B cell (primary cell): Measurements from ENCODE around the gene RD3L. TPM values are rescaled to one million over a fixed set of nuclear protein-coding genes. Genes with fewer than 3 reads are reported as not detected.

Source experiments
- ATAC-seq: fragments of 200-7000 bp; cut with Tn5 transposase; one replicate; pipeline ENCODE4 v1.10.0; 2021; ENCODE audit warnings: low read depth, mild to moderate bottlenecking, moderate number of reproducible peaks, moderate library complexity
- CTCF ChIA-PET: fragments of 350-600 bp; sonication (Branson Sonifier 250); formaldehyde crosslinking; loops from one replicate; lab custom pipeline; 2021; ENCODE audit warnings: antibody characterized with exemption, inconsistent platforms; lab: Charles Lee
- POLR2A ChIA-PET: fragments of 350-600 bp; sonication (Branson Sonifier 250); formaldehyde crosslinking; loops from one replicate; lab custom pipeline; 2021; ENCODE audit warnings: antibody characterized with exemption; lab: Charles Lee
- DNase-seq: peaks from one replicate; pipeline ENCODE4 v3.0.0; 2013
- H2AFZ ChIP-seq: 2 replicates; pipeline ENCODE4 v1.6.1; 2012; ENCODE audit warnings: mild to moderate bottlenecking, low read depth, low read length; ENCODE audit not compliant: insufficient read depth, poor library complexity, severe bottlenecking
- H3K27ac ChIP-seq, 2 donors: 1 replicate in 1 of 2; 2 replicates in 1 of 2; pipeline ENCODE4 v1.5.1; 2012 to 2013; ENCODE audit warnings: low read length in 2 of 2, mild to moderate bottlenecking in 2 of 2, moderate library complexity in 1 of 2
- H3K27me3 ChIP-seq, 4 experiments: fragments of 200-600 bp in 1 of 4; sonication (generic) in 1 of 4; replicated peaks in 1 of 4; 1 replicate in 2 of 4; 2 replicates in 2 of 4; pipeline versions ENCODE4 v1.6.1 to v1.7.0; 2013 to 2016; ENCODE audit warnings: low read length in 3 of 4, mild to moderate bottlenecking in 2 of 4, mixed read lengths in 1 of 4, moderate library complexity in 1 of 4; ENCODE audit not compliant: insufficient read depth in 4 of 4, control insufficient read depth in 3 of 4; ENCODE audit errors: control extremely low read depth in 1 of 4
- H3K36me3 ChIP-seq, 2 experiments: replicated peaks in 1 of 2; 1 replicate in 1 of 2; 2 replicates in 1 of 2; pipeline versions ENCODE4 v1.6.1 to v1.7.1; 2013; ENCODE audit warnings: low read length in 1 of 2; ENCODE audit not compliant: insufficient read depth in 2 of 2, control insufficient read depth in 1 of 2; ENCODE audit errors: control extremely low read depth in 1 of 2, extremely low read depth in 1 of 2
- H3K4me1 ChIP-seq, 2 donors: fragments of 200-600 bp in 1 of 2; sonication (generic) in 1 of 2; 1 replicate in 1 of 2; 2 replicates in 1 of 2; pipeline versions ENCODE4 v1.5.1 to v1.6.1; 2013 to 2017; ENCODE audit warnings: low read length in 2 of 2; ENCODE audit not compliant: control insufficient read depth in 2 of 2, insufficient read depth in 2 of 2
- H3K4me2 ChIP-seq: replicated peaks from 2 replicates; pipeline ENCODE3; 2012; ENCODE audit warnings: mild to moderate bottlenecking, low read depth, low read length; ENCODE audit not compliant: poor library complexity, severe bottlenecking
- H3K4me3 ChIP-seq, 5 experiments: fragments of 200-600 bp in 1 of 5; sonication (generic) in 1 of 5; 1 replicate in 3 of 5; 2 replicates in 2 of 5; pipeline versions ENCODE4 v1.5.1 to v1.7.0; 2011 to 2016; ENCODE audit warnings: low read length in 4 of 5, mild to moderate bottlenecking in 4 of 5, low read depth in 2 of 5, control low read depth in 1 of 5, moderate library complexity in 1 of 5; ENCODE audit not compliant: insufficient read depth in 1 of 5; ENCODE audit errors: control extremely low read depth in 1 of 5, extremely low read depth in 1 of 5
- H3K79me2 ChIP-seq: fragments of 200-600 bp; sonication (generic); one replicate; pipeline ENCODE4 v1.6.0; 2016; ENCODE audit warnings: low read length; ENCODE audit not compliant: control insufficient read depth, insufficient read depth
- H3K9ac ChIP-seq: fragments of 200-600 bp; sonication (generic); 2 replicates; pipeline ENCODE4 v1.6.1; 2017; ENCODE audit warnings: mild to moderate bottlenecking, low read length, moderate library complexity
- H3K9me3 ChIP-seq, 3 donors: one replicate each; pipeline versions ENCODE4 v1.6.1 to v1.7.1; 2013; ENCODE audit warnings: low read length in 2 of 3; ENCODE audit not compliant: control insufficient read depth in 2 of 3, insufficient read depth in 1 of 3; ENCODE audit errors: control extremely low read depth in 1 of 3
- H4K20me1 ChIP-seq: 2 replicates; pipeline ENCODE4 v1.6.0; 2012; ENCODE audit warnings: mild to moderate bottlenecking, low read length; ENCODE audit not compliant: insufficient read depth, control insufficient read depth, poor library complexity, severe bottlenecking
- H3K27ac Mint-ChIP-seq: one replicate; pipeline ENCODE4 v1.8.0; 2021; ENCODE audit warnings: mixed read lengths
- H3K27me3 Mint-ChIP-seq: one replicate; pipeline ENCODE4 v1.8.0; 2021; ENCODE audit warnings: mixed read lengths
- H3K4me1 Mint-ChIP-seq: one replicate; pipeline ENCODE4 v1.8.0; 2021; ENCODE audit warnings: mixed read lengths
- H3K4me3 Mint-ChIP-seq: one replicate; pipeline ENCODE4 v1.8.0; 2021; ENCODE audit warnings: mixed read lengths
- H3K9me3 Mint-ChIP-seq: one replicate; pipeline ENCODE4 v1.8.0; 2022; ENCODE audit warnings: mixed read lengths; ENCODE audit not compliant: insufficient read depth
- EZH2 ChIP-seq: IDR thresholded peaks from 2 replicates; pipeline ENCODE4 v1.6.1; 2012; ENCODE audit warnings: borderline replicate concordance, low read depth, mild to moderate bottlenecking, moderate library complexity, low read length; ENCODE audit not compliant: insufficient read depth, poor library complexity, severe bottlenecking
- WGBS: methylation state at CpG from one replicate; pipeline ENCODE4 v1.1.5; 2013; ENCODE audit warnings: missing lambda C conversion rate; ENCODE audit not compliant: insufficient coverage; 5-methylcytosine and 5-hydroxymethylcytosine counted together
- intact Hi-C: fragments of 100-400 bp; cut with micrococcal nuclease; formaldehyde crosslinking; loops from one replicate; pipeline ENCODE4 v1.10.0; 2022
- polyA plus RNA-seq: library from polyadenylated mRNA; depleted of rRNA; stranded (reverse); fragments of >200 nt; gene quantifications from 2 replicates; pipeline ENCODE4 v1.2.3, GENCODE V29; 2012
- total RNA-seq, 2 donors: library from RNA; stranded (reverse); fragments of 120-200 nt in 1 of 2; gene quantifications; 1 replicate in 1 of 2; 2 replicates in 1 of 2; pipeline versions ENCODE4 v1.2.3 to v1.2.4, GENCODE V29; 2013 to 2022
- TF ChIP-seq, protein P1 (sequence below): fragments of 200-600 bp; IDR thresholded peaks from one replicate; pipeline ENCODE4 v1.8.0; 2022; ENCODE audit warnings: antibody characterized with exemption, mild to moderate bottlenecking

The RD3L gene
- total and polyA plus RNA-seq, 2 donors (not counting 1 experiment from before 2014, with no cell fraction given): not detected

DNA sequence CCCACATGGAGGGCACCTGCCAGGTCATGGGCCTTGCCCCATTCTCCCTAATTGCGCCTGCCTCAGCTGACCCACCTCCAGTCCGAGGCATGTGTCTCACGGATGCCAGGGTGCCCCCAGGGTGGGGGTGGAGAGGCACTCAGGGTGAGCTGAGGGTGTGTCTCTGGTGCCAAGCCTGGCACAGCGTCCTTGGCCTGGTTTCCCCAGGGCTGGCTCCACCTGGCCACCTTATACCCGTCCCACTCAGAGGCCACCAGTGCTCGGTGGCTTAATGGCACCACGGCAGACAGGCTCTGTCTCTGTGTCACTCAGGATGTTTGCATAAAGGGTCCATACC lies 47.6 kb downstream of the RD3L start:
- H3K36me3 ChIP-seq: no peaks in the 10 kb centered on the region
- intact Hi-C loops: no loop called here
- no peaks in the 10 kb centered on the region for H3K27me3 ChIP-seq
- DNase-seq (no peak), ATAC-seq (no peak)
- H3K27me3 Mint-ChIP-seq: peaks cover 6% of the 10 kb centered on the region
- no peak overlapping the region for H3K27ac Mint-ChIP-seq
- H3K9ac ChIP-seq: no peak overlapping the region
- no peak overlapping the region for H2AFZ ChIP-seq
- no peaks in the 10 kb centered on the region for H3K9me3 ChIP-seq
- no peaks in the 10 kb centered on the region for H3K4me1 ChIP-seq
- no peak overlapping the region for H3K27ac ChIP-seq
- ChIA-PET CTCF (no interaction called here), POLR2A (no interaction called here)
- no peaks in the 10 kb centered on the region for H3K4me1 Mint-ChIP-seq
- 87% methylated on average over 7 of the region's 7 CpGs for WGBS
- H3K4me3 ChIP-seq: no peak overlapping the region
- H3K9me3 Mint-ChIP-seq: peaks cover 2% of the 10 kb centered on the region
- H4K20me1 ChIP-seq: no peaks in the 10 kb centered on the region
- no peak overlapping the region for H3K4me3 Mint-ChIP-seq
- no peaks in the 10 kb centered on the region for H3K79me2 ChIP-seq
- TF ChIP-seq EZH2: no peak
- TF ChIP-seq, protein P1, sequence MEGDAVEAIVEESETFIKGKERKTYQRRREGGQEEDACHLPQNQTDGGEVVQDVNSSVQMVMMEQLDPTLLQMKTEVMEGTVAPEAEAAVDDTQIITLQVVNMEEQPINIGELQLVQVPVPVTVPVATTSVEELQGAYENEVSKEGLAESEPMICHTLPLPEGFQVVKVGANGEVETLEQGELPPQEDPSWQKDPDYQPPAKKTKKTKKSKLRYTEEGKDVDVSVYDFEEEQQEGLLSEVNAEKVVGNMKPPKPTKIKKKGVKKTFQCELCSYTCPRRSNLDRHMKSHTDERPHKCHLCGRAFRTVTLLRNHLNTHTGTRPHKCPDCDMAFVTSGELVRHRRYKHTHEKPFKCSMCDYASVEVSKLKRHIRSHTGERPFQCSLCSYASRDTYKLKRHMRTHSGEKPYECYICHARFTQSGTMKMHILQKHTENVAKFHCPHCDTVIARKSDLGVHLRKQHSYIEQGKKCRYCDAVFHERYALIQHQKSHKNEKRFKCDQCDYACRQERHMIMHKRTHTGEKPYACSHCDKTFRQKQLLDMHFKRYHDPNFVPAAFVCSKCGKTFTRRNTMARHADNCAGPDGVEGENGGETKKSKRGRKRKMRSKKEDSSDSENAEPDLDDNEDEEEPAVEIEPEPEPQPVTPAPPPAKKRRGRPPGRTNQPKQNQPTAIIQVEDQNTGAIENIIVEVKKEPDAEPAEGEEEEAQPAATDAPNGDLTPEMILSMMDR: no peak
- no peak overlapping the region for H3K4me2 ChIP-seq

DNA sequence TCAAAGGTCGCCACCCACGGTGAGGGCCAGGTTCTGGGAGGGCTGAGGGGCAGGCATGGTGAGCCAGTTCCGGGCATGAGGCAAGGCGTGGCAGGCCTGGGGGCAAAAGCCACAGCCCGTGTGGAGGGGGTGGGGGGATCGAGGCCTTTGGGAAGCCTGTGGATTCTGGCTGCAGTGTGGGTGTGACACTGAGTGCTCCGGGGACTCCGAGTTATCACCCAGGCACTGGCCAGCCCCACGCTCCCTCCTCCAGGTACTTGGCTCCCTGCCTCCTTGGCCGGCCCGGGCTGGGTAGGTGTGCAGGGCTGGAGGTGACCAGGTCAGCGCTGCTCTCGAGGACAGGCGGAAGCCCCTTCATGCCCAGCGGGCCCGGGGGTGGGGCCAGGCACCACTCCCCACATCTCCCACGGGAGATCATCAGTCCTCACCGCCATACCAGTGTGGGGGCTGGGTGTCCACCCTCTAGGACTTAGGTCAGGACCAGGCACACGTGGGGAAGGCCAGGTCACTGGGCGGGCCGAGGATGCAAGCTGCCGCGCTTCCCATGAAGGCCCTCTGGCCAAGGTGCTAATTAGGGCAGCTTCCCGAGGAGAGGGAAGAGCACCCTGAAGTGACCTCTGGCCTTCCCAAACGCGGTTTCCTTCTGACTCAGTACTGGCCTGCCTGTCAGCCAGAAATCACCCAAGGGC lies 48.2 kb downstream of the RD3L start:
- POLR2A ChIA-PET: no interaction called here
- no peaks in the 10 kb centered on the region for H3K4me1 ChIP-seq
- H3K27me3 Mint-ChIP-seq: peaks cover 6% of the 10 kb centered on the region
- TF ChIP-seq EZH2: no peak
- TF ChIP-seq, protein P1: no peak
- no peak overlapping the region for H3K4me2 ChIP-seq
- no peaks in the 10 kb centered on the region for H3K9me3 ChIP-seq
- ATAC-seq (no peak), DNase-seq (no peak)
- no peaks in the 10 kb centered on the region for H3K79me2 ChIP-seq
- CTCF ChIA-PET: no interaction called here
- no peak overlapping the region for H3K9ac ChIP-seq
- peaks cover 2% of the 10 kb centered on the region for H3K9me3 Mint-ChIP-seq
- H3K36me3 ChIP-seq: no peaks in the 10 kb centered on the region
- 79% methylated on average over 23 of the region's 26 CpGs for WGBS
- no peaks in the 10 kb centered on the region for H3K4me1 Mint-ChIP-seq
- H2AFZ ChIP-seq: no peak overlapping the region
- intact Hi-C loops: no loop called here
- no peak overlapping the region for H3K4me3 Mint-ChIP-seq
- H3K27ac ChIP-seq: no peak overlapping the region
- no peak overlapping the region for H3K4me3 ChIP-seq
- no peak overlapping the region for H3K27ac Mint-ChIP-seq
- no peaks in the 10 kb centered on the region for H3K27me3 ChIP-seq
- H4K20me1 ChIP-seq: no peaks in the 10 kb centered on the region
